HG03066 (cell line): ENCODE measurements around the gene TSC22D2.
"Not testable (repeated sequence)": the region's sequence is repeated elsewhere in the genome, so short reads cannot be mapped to it uniquely, and the experiment has no call there.

Source experiments
- ATAC-seq: cut with Tn5 transposase; IDR thresholded peaks from one replicate; pipeline ENCODE4 v1.9.1; 2021; ENCODE audit warnings: low read depth; ENCODE audit not compliant: unreplicated experiment

TSC22D2 gene

DNA sequence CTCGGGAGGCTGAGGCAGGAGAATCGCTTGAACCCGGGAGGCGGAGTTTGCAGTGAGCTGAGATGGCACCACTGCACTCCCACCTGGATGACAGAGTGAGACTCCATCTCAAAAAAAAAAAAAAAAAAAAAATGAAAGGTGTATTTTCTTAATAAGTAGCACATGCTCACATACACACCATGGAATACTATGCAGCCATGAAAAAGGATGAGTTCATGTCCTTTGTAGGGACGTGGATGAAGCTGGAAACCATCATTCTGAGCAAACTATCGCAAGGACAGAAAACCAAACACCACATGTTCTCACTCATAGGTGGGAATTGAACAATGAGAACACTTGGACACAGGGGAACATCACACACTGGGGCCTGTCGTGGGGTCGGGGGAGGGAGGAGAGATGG lies 65.1 kb downstream of the TSC22D2 start:
- ATAC-seq = not testable (repeated sequence)

DNA sequence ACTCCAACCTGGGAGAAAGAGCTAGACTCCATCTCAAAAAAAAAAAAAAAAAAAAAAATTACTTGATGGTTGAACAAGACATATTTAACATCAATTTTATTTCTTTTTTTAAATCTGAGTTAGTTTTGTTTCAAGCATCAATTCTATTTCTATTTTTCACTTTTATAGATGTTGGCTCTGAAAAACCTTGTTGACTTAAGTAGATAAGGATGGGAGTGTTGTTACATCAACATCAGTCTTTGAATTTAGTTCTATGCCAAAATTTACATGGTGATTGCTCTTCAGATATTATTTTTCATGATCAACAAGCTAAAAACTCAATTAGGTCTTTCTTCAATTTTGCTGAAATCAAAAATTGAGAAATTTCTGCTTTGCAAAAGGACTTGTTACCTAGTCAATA lies 71.3 kb downstream of the TSC22D2 start:
- no peak for ATAC-seq

GRCh38 chr3:150480877-150481276 lies 72.8 kb downstream of the TSC22D2 start:
- ATAC-seq = no peak

DNA sequence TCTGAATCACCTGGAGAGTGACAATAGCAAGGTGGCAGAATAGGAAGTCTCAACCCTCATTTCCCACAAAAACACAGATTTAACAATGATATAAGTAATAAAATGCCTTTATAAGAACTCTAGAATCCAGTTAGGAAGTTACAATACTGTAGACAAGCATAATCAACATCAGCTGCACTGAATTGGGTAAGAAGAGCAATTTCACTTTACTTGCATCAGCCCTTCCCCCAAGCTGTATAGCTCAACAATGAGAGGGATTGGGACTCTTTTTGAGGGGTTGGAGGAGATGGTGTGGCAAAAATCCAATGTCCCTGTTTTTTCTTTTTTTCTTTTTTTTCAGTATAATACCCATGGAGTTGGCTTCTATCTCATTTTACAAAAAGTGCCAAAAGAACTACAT lies 75.1 kb downstream of the TSC22D2 start:
- no peak for ATAC-seq

DNA sequence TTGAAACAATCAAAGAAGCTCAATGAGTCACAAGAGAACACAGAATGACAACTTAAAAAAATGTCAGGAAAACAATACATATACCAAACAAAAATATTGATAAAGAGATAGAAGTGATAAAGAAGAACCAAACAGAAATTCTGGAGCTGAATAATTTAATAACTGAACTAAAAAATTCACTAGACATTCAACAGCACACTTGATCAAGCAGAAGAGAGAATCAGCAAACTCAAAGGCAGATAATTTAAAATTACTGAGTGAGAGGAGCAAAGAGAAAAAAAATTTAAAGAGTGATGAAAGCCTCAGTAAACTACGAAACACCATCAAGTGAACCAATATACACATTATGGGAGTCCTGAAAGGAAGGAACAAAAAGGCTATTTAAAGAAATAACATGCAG lies 76.3 kb downstream of the TSC22D2 start:
- no peak for ATAC-seq

DNA sequence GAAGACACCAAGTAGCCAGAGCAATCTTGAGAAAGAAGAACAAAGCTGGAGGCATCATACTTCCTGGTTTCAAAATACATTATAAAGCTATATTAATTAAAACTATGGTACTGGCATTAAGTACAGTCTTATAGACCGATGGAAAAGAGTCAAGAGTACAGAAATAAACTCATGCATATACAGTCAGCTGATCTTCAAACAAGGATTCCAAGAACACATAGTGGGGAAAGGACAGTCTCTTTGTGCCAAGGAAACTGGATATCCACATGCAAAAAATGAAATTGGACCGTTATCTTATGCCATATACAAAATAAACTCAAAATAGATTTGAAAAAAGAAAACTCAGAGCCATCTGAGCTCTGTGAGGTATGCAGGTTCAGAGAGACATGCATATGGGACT lies 80.8 kb downstream of the TSC22D2 start:
- no peak for ATAC-seq

GRCh38 chr3:150490277-150490986 lies 82.3 kb downstream of the TSC22D2 start:
- ATAC-seq = no peak

GRCh38 chr3:150494411-150494977 lies 86.4 kb downstream of the TSC22D2 start:
- no peak for ATAC-seq

GRCh38 chr3:150495149-150495548 lies 87.1 kb downstream of the TSC22D2 start:
- ATAC-seq = no peak

DNA sequence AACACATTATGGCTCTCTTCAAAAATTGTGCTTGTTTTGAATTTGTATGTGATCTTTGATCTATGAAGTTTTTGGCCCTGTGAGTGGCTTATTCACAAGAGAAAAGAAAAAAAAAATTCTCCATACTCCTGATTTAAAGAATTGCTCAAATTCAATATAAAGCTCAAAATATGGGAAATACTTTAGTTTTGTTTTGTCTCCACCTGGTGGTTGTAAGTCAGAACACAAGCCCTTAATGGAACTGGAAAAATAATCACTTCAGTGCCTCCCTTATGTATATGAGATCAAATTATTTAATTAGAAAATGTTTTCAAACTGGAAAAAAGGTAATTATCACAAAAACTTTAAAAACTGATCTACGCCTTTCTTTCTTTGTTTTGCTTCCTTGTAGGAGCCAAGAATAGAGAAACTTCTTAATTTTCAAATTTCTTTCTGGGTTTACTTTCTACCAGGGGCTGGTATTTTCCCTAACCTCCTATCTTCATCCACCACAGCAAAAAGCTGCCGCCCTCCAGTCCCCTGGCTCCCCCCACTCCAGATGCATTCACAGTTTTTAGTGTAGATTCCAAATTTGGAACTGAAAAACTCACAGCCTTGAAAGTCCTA lies 87.6 kb downstream of the TSC22D2 start:
- no peak for ATAC-seq

GRCh38 chr3:150497956-150498355 lies 89.9 kb downstream of the TSC22D2 start:
- no peak for ATAC-seq

DNA sequence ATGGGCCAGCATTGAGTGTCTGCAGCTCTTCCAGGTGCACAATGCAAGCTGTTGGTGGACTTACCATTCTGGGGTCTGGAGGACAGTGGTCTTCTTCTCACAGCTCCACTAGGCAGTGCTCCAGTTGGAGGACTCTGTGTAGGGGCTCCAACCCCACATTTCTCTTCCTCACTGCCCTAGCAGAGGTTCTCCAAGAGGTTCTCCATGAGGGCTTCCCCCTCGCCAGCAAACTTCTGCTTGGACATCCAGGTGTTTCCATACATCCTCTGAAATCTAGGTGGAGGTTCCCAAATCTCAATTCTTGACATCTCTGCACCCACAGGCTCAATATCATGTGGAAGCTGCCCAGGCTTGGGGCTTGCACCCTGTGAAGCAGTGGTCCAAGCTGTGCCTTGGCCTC lies 92.9 kb downstream of the TSC22D2 start:
- not testable (repeated sequence) for ATAC-seq

DNA sequence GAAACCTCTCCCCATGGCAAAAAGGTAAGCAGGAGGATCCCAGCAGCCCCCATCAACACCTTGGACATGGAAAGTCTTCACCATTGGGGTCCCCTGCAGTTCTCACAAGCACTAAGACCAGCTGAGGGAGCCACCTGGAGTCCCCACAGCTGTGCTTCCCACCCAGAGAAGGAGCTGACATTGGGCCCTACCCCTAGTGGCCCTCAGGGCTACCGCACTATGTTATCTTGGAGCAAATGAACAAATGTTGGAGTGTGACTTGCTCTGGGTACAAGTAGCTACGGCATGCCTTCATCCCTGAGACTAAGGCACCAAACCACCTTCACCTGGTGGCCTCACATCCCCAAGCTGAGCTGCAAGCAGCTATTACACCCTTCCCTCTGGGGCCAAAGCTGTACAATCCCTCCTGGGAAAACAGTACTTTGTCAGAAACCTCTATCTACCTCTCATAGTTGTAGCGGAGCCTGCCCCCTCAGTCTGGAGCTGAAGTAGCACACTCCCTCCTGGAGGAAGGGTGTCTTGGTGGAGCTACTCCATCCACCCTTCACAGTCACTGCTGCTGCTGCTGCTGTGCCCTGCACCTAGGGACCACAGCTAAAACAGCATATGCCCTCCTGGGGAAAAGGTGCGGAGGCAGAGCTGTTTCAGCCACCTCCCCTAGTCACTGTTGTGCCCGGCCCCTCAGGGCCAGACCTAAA lies 95.5 kb downstream of the TSC22D2 start:
- no peak for ATAC-seq

GRCh38 chr3:150504483-150504882 lies 96.4 kb downstream of the TSC22D2 start:
- no peak for ATAC-seq

GRCh38 chr3:150508401-150508800 lies 100.3 kb downstream of the TSC22D2 start:
- no peak for ATAC-seq

DNA sequence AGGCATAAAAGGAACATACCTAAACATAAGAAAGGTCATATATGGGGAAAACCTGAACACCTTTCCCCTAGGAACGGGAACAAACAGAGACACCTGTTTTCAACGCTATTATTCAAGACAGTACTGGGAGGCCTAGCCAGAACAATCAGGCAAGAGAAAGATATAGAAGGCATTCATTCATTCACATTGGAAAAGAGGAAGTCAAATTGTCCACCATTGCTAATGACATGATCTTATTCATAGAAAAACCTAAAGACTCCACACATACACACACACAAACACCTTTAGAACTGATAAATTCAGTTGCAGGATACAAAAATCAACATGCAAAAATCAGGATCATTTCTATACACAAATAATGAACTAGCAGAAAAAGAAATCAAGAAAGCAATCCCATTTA lies 101.7 kb downstream of the TSC22D2 start:
- no peak for ATAC-seq

- ATAC-seq = no peak
Observed at GRCh38 chr3:150511122-150511821, 103.2 kb downstream of the TSC22D2 start.

- no peak for ATAC-seq
Observed at GRCh38 chr3:150515210-150515609, 107.1 kb downstream of the TSC22D2 start.
